Right lobe of liver (tissue), 4 donors: ENCODE measurements around the gene MYL12A.

Source experiments
- CTCF ChIP-seq, 4 donors: fragments of 200-600 bp in 3 of 4; fragments of 450-650 bp in 1 of 4; IDR thresholded peaks; one replicate each; pipeline versions ENCODE4 v1.5.1 to v1.8.0; 2016 to 2022; ENCODE audit warnings: antibody characterized with exemption in 4 of 4, mild to moderate bottlenecking in 2 of 4
- POLR2A ChIP-seq: fragments of 450-650 bp; IDR thresholded peaks from one replicate; pipeline ENCODE4 v1.6.1; 2017; ENCODE audit warnings: antibody characterized with exemption, mild to moderate bottlenecking
- donor health status: DM: no; HTN: no; CAD: no.
- donor health status: DM: no; HTN: no; CAD: no.
- donor health status: DM: no; HTN: yes; CAD: no.

GRCh38 chr18:3260995-3261372 is 13.4 kb downstream of the MYL12A start:
- TF ChIP-seq CTCF (IDR thresholded peaks at IDR 0.05), result no peak
- no peak for TF ChIP-seq POLR2A
